ENCODE data around the gene MYO18A.

Gene MYO18A

DNA sequence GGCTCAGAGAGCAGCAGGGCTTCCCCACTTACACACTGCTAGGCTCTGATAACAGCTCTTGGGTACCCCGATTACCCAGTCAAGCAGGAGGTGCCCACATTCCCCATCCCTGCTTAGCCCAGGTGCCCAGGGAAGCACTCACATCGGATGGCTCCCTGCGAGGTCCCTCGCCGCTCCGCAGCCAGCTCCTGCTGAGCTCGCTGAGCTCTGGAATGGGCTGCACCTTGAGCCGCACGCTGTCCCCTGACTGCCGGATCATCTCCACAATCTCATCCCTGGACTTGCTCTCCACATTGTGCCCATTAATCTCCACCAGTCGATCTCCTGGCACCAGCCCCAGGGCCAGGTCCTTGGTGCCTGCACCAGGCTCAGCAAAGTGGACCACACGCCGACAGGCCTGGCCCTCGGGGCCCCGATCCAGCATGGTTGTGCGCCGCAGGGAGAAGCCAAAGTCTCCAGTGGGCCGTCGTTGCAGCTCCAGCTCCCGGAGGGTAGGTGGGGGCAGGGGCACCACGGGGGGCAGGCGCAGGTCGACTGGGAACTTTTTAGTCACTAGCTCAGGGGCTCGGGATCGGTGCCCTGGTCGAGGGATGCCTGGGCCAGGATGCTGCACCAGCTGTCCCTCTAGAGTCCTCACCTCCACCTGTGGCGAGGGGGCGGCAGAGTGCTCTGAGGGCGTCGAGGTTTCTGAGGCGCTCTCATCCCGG, 14.2 kb downstream of the MYO18A start:
- no peak for DNase-seq (ENCODE audit: low read depth)

DNA sequence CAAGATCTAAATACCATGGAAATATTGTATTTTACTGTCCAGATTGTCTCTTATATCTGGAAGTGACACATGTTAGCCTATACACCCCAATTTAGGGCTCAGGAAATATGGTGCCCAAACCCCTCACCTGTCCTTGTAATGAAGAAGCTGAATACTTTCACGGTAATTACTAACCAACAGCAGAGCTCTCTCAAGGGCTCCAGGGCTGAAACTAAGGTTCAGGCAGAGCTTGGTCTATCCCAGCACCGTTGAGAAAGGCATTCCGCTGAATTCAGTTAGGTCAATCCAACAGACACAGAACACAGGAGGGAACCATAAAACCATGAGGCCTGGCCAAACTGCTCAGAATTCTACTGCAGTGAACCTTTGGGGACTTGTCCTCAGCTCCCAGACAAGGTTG, 14.9 kb downstream of the MYO18A start:
- DNase-seq (ENCODE audit: low read depth) = no peak

DNA sequence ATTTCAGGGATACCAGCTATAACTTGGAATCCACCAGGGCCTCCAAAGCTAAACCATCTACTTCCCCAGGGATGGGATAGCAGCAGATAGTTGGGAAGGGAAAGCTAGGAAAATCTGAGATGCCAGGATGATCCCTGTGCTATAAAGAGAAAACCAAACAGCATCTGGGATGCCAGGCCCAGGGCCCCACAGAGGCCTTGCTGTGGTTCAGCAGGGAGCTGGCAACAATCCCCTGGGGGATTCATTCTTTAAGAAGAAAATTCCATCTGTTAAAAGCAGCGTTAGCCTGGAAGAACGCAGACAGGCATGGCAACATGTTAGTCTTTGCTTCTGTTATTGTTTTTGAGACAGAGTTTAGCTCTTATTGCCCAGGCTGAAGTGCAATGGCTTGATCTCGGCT, 16.6 kb downstream of the MYO18A start:
- no peak for DNase-seq (ENCODE audit: low read depth)

DNA sequence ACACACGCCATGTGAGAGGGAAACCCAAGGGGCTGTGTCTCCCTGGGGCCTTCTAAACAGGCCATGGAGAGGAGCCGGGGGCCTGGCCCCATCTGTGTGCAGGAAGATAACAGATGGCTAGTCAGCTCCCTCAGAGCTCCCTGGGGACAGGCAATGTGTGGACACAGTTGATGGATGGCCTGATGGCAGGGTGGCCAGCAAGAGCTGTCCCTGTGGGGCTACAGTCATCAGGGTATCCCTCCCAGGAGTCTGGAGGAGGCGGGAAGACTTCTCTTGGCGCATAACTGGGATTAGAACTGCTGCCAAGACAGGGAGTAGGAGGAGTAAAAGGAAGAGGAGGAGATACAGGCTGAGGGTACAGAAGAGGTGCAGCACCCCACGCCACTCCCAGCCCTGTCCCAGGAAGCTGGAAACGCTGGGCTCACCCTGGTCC, 17.3 kb downstream of the MYO18A start:
- DNase-seq (ENCODE audit: low read depth) = no peak

DNA sequence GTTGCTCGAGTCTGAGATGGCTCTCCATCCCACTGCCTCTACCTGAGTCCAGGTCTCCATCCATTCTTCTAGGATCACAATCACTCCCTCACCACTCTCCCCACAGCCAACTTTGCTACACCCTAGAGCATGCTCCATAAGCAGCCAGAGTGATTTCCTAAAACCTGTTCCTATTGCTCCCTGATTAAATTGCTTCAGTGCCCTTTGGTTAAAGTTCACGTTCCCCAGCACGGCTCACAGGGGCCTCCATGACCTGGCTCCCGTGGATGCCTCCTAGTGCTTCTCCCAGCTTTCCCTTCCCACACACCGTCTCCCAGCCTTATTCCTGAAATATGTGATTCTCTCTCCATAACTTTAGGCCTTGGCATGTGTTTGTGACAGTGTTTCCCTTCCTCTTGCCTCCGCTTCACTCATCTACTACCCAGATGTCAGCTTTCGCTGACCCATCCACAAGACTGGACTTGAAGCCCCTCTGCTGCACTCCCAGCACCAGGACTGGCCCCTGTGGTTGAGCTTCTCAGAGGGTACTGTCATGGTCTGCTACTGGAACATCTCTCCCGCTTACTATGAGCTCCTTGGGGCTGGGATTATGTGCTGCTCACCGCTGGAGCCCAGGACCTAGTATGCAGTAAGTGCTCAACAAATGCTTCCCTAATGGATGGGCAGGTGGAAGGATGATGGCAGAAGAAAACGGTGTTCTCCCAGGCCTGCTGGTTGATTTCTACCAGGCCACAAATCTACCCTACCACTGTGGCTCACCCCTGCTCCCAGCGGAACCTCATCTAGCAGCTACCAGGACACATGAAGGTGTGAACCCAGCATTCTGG, 17.9 kb downstream of the MYO18A start:
- no peak for DNase-seq (ENCODE audit: low read depth)

DNA sequence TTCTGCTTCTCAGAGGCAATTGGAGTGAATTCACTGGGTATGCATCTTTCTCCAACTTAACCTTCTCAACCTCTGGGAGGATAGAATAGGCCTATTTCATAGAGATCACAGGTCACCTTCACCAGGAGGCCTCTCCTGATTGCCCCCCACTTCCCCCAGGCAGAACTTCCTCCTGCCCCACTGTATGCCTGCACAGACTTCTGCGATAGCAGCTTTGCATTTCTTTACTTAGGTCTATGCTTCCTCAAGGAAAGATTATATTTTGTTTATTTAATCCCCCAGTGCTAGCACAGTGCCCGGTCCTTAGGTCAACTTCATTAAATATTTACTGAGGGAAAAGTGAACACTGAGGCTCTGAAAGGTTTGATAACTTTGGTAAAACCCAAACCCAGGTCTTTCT, 19.9 kb downstream of the MYO18A start:
- no peak for DNase-seq (ENCODE audit: low read depth)

DNA sequence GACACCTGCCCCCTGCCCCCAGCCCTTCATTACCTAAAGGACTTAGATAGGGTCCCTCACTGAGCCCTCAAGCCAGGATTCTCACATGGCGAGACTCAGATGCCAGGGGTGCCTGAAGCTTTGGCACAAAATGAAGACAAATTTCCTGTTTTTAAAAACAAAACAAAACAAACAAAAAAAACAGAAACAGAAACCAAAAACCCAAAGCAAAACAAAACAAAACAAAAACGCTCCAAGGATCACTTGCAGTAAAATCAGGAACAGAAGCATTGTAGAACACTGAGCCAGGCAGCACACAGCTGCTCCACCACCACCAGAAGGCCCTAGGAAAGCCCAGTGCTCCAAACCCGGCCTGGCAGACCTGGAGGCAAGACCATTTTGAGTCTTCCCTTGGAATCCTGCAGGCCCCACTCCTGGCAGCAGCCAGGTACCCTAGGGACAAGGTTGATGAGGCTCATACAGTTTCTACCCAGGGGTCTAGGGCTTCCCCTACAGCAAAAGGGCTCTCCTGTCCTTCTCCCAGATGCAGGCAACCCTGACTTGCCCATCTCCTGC, 20.8 kb downstream of the MYO18A start:
- no peak for DNase-seq (ENCODE audit: low read depth)

DNA sequence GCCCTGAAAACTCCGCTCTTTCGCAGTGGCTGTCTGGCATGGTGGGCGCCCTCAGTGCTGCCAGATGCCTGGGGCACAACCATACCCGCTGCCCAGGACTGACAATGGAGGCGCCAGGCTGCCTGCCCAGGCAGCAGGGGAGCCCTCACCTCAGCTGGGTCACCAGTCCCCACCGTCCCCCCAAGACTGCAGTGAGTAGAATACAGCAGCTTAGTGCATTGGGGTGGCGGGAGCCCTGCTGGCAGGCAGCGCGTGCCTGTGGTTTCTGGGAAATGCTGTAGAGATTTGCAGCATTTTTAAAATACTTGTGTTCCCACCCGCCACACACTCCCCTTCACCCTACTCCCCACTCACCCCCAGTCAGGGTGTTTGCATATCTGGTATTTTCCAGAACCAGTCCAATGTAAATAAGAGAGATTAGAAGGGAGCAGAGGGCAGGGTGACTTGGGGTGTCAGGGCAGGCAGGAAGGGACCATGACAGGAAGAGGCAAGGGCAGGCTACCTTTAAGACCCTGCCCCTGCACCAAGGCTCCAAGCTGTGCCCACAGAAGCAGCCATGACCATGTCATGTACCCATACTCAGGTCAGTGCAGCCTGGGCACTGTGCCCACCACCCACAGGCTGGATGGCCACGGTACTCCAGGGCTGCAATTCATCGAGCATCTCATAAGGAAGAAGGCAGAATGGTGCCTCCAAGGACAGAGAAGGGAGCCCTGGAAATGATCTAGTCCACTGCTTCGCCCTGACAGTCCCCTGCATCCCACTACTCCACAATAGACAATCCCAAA, 21.5 kb downstream of the MYO18A start:
- no peak for DNase-seq (ENCODE audit: low read depth)

DNA sequence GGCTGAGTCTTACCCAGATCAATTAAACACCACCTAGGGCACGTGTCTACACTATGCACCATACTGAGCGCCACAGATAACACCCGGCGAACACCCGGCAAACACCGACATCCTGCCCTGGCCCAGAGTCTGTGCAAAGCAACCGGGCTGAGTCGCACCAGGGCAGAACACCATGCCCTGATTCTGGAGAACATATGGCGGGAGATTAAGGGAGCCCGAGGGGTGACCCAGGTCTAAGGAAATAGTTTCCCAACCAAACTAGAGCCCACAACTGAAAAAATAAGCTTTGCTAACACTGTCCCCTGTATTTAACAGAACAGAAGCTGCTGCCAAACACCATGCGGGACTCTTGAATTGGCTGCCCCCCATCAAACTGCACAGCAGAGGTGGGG, 22.1 kb downstream of the MYO18A start:
- DNase-seq (ENCODE audit: low read depth) = no peak

DNA sequence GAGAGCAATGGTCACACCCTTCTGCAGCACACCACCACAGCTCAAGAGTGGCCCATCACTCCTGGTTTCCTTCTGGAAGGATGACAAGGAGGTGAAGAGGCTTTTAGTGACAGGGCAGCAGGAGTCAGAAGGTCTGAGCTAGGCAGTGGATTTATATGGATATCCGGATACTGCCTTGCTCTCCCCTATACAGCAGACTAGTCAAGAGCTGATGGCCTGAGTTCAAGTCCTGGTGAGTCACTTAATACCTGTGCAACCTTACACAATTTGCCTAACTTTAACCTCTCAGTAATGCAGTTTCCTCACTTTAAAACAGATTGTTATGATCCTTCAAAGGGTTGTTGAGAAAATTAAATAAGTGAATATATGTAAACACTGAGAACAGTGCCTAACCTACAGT, 22.9 kb downstream of the MYO18A start:
- DNase-seq (ENCODE audit: low read depth) = no peak

DNA sequence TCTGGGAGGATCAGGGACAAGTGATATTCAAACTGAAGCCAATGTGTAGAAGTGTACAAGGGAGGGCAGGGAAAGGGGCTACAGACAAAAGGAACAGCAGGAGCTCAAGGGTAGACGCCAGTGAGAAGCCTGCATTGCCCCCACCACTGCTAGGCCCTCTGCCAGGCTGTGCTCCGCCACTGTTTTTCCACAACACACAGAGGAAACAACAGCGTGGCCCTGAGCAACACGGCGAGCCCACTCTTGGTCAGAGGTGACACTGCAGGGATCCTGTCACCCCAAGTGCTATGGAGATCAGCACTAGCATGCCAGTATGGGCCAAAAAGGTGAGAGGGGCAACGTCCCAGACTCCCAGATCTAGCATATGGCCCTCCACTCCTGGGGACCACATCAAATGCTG, 23.4 kb downstream of the MYO18A start:
- no peak for DNase-seq (ENCODE audit: low read depth)

DNA sequence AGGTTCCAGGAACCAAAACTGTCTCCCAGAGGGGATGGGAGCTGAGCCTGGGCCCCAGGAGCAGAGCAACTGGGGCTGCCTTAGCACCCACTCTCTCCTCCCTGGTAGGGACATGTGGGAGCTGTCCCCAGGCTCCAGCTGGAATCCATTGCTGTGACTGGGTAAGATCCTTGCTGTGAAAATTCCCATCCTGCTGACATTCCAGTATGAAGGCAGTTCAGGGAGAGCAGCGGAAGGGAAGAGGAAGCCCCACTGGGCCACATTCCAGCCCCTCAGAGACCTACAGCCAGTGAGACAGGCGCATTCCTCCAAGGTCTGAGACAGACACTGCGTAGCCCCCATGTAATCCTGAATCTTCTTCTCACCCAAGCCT, 24.2 kb downstream of the MYO18A start:
- no peak for DNase-seq (ENCODE audit: low read depth)

DNA sequence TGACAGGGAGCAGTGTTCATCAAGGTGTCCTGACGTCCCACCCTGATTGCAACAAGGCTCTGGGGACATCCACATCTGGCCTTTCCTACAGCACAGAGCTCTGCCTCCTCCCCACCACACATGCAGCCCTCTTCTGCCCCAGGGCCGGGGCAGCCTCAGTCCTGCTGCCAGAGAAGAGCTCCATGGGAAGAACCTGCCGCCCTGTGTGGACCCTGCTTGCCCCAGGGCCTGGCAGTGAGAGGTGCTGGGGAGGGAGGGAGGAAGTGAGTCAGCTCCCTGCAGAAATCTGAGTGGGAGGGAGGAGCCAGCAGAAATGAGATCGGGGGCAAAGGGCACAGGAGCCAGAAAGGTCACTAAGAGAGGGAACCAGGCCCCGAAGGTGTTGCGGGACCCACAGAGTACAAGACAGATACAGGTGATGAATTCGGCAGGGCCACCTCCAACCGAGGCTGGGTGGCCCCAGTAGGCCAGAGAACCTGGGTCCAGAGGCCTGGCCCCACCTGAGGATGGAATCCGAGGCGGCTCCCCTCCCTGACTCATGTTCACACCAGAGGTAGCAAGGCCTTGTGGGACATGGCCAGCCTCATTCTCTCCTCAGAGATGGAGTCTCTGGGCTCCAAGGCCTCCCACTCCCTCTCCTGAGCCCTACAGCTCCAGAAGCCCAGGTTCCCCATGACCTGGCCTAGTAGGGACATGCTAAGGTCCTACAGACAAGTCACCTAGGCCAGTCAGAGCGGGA, 24.8 kb downstream of the MYO18A start:
- DNase-seq (ENCODE audit: low read depth) = no peak

DNA sequence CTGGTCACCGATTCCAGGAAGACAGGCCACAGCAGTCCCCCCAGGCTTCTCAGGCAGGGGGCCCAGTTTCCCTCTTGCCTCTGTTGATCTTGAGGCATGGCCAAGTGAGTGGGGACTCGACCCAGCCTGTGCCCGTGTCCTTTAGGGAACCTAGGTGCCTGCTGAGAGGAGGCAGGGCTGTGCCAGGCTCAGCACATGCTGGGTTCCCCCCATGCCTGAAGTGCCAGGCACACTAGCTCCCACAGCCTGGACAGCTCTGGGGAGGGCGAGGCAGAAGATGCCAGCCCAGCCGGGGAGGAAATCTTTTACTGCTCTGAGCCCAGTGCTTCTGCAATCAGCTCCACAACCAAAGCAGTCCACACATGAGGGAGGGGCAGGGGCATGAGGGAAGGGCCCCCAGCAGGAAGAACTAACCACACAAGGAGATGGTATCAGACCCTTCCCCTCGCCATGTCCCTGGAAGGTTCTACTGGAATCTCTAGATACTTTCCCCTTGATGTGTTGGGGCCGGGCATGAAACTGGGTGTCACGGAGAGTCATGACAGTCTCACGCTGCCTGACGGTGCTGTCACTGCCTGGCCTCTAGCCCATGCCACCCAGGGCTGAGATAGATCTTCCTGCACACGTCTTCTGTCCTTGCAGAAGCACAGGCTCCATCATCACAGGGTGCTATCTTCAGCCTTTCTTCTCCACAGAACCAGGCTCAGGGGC, 25.5 kb downstream of the MYO18A start:
- DNase-seq (ENCODE audit: low read depth) = no peak

DNA sequence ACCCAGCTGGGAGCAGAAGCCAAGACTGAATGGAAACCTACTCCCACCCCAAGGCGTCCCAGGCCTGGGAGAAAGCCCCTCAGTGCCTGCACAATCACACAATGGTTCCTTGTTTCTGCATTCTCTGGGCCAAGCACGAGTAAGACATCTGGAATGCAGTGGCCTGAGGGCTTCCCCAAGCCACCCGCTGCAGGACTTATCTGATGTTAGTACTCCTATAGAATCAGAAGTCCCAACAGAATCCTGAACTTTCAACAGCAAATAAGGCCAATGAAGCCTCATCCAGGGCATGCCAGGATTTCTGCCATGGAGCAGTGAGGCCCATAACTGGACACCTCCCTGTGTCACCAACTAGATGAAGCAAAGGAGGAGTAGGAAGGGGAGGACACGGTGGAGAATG, 28.6 kb downstream of the MYO18A start:
- DNase-seq (ENCODE audit: low read depth) = no peak

DNA sequence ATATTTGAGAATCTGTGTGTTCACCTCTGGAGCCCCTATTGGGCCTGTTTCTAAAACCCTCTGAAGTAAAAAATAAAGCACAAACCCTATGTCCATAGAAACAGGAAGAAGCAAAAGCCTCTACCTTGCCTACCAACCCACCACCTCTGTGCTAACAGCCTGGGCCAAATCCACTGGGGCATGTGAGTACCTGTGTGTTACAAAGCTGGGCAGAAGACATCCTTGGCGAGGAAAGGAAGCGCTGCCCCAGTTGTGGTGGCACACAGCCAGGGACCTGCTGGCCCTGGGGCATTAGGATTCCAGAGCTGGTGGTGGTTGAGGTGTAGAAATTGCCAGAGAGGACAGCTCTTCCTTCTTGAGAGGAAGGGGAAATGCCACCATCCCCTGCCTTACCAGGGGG, 30.0 kb downstream of the MYO18A start:
- DNase-seq (ENCODE audit: low read depth) = no peak

DNA sequence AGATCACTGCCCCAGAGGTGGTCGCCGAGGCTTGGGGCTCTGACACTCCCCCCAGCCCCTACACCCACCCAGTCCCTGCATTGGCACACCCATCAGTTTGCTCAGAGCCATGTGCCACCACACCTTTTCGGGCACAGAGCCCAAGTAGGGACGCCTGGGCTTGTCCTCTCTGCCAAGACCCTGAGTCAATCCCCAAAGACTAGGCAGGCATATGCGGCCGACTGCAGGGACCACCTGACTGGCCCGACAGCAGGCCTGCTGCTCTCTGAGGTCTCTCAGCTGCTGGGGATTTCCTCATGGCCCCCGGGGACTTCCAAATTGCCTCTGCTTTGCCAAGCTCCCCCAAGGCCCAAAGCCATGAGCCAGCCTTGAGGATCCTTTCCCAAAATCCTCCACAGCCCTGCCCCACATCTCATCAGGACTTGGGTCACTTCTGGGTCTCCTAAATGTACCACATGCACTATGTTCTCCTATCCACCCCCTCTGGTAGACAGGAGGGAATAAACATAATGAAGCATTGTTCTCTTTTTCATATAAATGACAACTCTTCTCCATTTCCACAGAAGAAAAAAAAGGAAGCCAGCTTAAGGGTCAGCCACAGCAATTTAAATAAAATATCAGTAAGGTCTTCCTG, 30.6 kb downstream of the MYO18A start:
- no peak for DNase-seq (ENCODE audit: low read depth)

DNA sequence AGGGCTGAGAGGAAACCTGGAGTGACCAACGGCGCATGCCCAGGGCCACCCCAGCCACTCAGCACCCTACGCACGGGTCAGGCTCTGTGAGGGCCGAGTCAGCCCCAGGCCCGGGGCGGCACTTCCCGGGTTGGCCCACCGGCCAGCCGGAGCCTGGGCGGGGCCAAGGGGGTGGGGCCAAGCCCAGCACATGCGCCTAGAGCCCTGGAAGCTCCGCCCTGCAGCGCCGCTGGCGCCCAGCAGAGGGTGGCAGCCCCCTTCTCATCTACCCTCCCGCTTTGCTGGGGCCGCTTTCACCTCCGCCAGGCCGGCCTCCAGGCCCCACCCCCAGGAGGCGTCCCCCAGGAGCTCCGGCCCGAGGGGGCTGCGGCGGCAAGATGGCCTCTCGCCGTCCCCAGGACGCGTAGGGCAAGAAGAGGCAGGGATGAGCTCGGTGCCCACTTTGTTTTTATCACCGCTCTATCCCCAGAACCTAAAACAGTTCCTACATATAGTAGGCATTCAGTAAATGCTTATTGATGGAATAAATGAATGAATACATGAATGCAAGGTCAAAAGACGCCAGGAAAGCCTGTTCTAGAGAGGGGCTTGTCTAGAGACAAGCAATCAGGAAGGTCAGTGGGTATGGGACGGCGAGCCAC, 31.3 kb downstream of the MYO18A start:
- DNase-seq (ENCODE audit: low read depth) = peak; percentile 82

DNA sequence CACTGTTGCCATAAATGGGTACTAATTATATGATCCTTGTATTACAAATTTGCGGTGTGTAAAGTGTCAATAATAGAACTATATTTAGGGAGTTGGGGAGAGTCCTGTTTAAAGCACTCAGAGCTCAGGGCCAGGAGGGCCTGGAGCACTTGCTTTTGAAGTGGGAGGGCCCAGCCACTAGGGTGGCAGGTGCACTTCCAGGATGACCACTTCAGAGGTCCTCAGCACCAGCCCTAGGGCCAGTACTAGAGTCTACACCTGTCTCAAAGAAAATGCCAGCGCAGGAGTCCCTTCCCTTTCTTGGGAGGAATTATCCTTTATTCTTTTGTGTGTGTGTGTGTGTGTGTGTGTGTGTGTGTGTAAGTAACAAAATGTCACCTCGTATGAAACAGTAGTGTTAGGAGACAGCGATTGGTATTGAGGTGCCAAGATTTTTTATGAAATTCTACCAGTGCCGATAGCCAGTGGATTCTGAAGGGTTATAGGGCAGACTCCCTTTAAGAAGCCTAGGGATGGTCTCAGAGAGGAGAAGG, 31.9 kb downstream of the MYO18A start:
- no peak for DNase-seq (ENCODE audit: low read depth)

DNA sequence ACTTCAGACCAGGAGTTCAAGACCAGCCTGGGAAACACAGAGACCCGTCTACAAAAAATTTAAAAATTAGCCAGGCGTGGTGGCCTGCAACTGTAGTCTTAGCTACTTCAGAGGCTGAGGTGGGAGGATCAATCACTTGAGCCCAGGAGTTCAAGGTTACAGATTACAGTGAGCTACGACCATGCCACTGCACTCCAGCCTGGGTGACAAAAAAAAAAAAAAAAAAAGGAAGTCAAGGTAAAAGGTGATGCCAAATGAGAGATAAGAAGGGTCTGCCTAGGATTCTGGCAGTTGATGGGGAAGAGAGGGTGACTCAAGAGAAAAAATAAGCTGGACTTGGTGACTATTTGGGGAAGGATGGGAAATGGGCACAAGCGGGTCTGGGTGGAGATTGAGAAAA, 32.5 kb downstream of the MYO18A start:
- no peak for DNase-seq (ENCODE audit: low read depth)

Measured in stimulated activated CD8-positive, alpha-beta memory T cell treated with anti-CD3 and anti-CD28 coated beads, Interleukin-7, amount 100 ng/mL, for 24 hours (primary cell).